SK-N-SH (cell line): ENCODE measurements around the gene CELA3A. TPM values are rescaled to one million over a fixed set of nuclear protein-coding genes. Genes with fewer than 3 reads are reported as not detected.

Experiments
- CTCF ChIA-PET: fragments of 300-600, 350-600 bp; formaldehyde crosslinking; extraction: SDS; loops from one replicate; lab custom pipeline; 2021; lab: Yijun Ruan, JAX
- POLR2A ChIA-PET: fragments of 350-600 bp; sonication (Branson Sonifier 250); formaldehyde crosslinking; extraction: SDS; loops from one replicate; lab custom pipeline; 2020; ENCODE audit warnings: antibody characterized with exemption, inconsistent platforms; lab: Yijun Ruan, JAX
- DNase-seq: peaks from one replicate; pipeline ENCODE4 v3.0.0; 2012
- H2AFZ ChIP-seq: fragments of 200-600 bp; sonication (generic); 2 replicates; pipeline ENCODE4 v1.8.1; 2016; ENCODE audit warnings: antibody characterized with exemption, mild to moderate bottlenecking, low read depth
- H3F3A ChIP-seq: fragments of 200-600 bp; sonication (generic); replicated peaks from 2 replicates; pipeline ENCODE3; 2016; ENCODE audit warnings: antibody characterized with exemption, mild to moderate bottlenecking; ENCODE audit not compliant: insufficient read depth
- H3K27ac ChIP-seq, 2 experiments: fragments of 200-500 bp in 1 of 2; fragments of 200-600 bp in 1 of 2; sonication (Bioruptor generic) in 1 of 2; sonication (generic), shearing (Covaris generic) in 1 of 2; 2 replicates each; pipeline versions ENCODE4 v1.5.1 to v1.6.1; 2014 to 2016; ENCODE audit warnings: low read depth in 2 of 2, inconsistent platforms in 1 of 2, low read length in 1 of 2, mild to moderate bottlenecking in 1 of 2, mixed read lengths in 1 of 2
- H3K27me3 ChIP-seq: fragments of 200-600 bp; sonication (generic), shearing (Covaris generic); 2 replicates; pipeline ENCODE4 v1.6.1; 2016; ENCODE audit warnings: mixed run types; ENCODE audit not compliant: insufficient read depth
- H3K36me3 ChIP-seq, 2 experiments: fragments of 200-500 bp in 1 of 2; fragments of 200-600 bp in 1 of 2; sonication (Bioruptor generic) in 1 of 2; sonication (generic) in 1 of 2; replicated peaks in 1 of 2; 2 replicates each; pipeline versions ENCODE3 to v1.5.1; 2014 to 2016; ENCODE audit warnings: low read length in 1 of 2, mild to moderate bottlenecking in 1 of 2; ENCODE audit not compliant: insufficient read depth in 2 of 2, control insufficient read depth in 1 of 2
- H3K4me1 ChIP-seq, 2 experiments: fragments of 200-500 bp in 1 of 2; fragments of 200-600 bp in 1 of 2; sonication (Bioruptor generic) in 1 of 2; sonication (generic), shearing (Covaris generic) in 1 of 2; 2 replicates each; pipeline versions ENCODE4 v1.5.1 to v1.6.1; 2014 to 2016; ENCODE audit warnings: low read depth in 1 of 2, low read length in 1 of 2, mixed run types in 1 of 2; ENCODE audit not compliant: insufficient read depth in 2 of 2, control insufficient read depth in 1 of 2
- H3K4me2 ChIP-seq: fragments of 200-600 bp; sonication (generic), shearing (Covaris generic); 2 replicates; pipeline ENCODE4 v1.6.1; 2017; ENCODE audit warnings: mixed run types
- H3K4me3 ChIP-seq, 2 experiments: fragments of 200-500 bp in 1 of 2; fragments of 200-600 bp in 1 of 2; sonication (Bioruptor generic) in 1 of 2; sonication (generic), shearing (Covaris generic) in 1 of 2; 2 replicates each; pipeline versions ENCODE4 v1.5.1 to v1.8.1; 2014 to 2016; ENCODE audit warnings: low read depth in 2 of 2, inconsistent platforms in 1 of 2, low read length in 1 of 2, mild to moderate bottlenecking in 1 of 2, mixed read lengths in 1 of 2, moderate library complexity in 1 of 2
- H3K79me2 ChIP-seq: fragments of 200-600 bp; sonication (generic); 2 replicates; pipeline ENCODE4 v1.8.1; 2017; ENCODE audit warnings: mild to moderate bottlenecking; ENCODE audit not compliant: insufficient read depth
- H3K9ac ChIP-seq: fragments of 200-600 bp; sonication (generic); 2 replicates; pipeline ENCODE4 v1.6.1; 2017; ENCODE audit warnings: mixed run types
- H3K9me2 ChIP-seq: fragments of 200-600 bp; sonication (generic); 2 replicates; pipeline ENCODE4 v1.6.1; 2017; ENCODE audit warnings: mixed run types
- H3K9me3 ChIP-seq: fragments of 200-600 bp; sonication (generic); 2 replicates; pipeline ENCODE4 v1.6.1; 2017; ENCODE audit warnings: mixed run types, mild to moderate bottlenecking, moderate library complexity
- H4K20me1 ChIP-seq: fragments of 200-600 bp; sonication (generic); 2 replicates; pipeline ENCODE4 v1.6.1; 2017; ENCODE audit warnings: mild to moderate bottlenecking, mixed run types; ENCODE audit not compliant: insufficient read depth
- FOXJ3 ChIP-seq: sonication (generic); formaldehyde crosslinking; IDR thresholded peaks from 2 replicates; pipeline ENCODE4 v1.5.1; 2020; ENCODE audit warnings: mild to moderate bottlenecking, missing genetic modification reagents
- JUND ChIP-seq: IDR thresholded peaks from 2 replicates; pipeline ENCODE4 v1.4.0; 2012
- NFIC ChIP-seq: IDR thresholded peaks from 2 replicates; pipeline ENCODE4 v1.4.0; 2012; ENCODE audit warnings: borderline replicate concordance
- TEAD4 ChIP-seq: IDR thresholded peaks from 2 replicates; pipeline ENCODE4 v1.4.0; 2012; ENCODE audit warnings: mild to moderate bottlenecking, borderline replicate concordance; ENCODE audit not compliant: insufficient read depth
- USF2 ChIP-seq: fragments of 150-350 bp; IDR thresholded peaks from 2 replicates; pipeline ENCODE4 v1.6.1; 2017; ENCODE audit warnings: antibody characterized with exemption, low read length, low read depth, borderline replicate concordance
- WGBS: methylation state at CpG from one replicate; pipeline ENCODE4 v1.1.6; 2017; ENCODE audit warnings: low lambda C conversion rate; 5-methylcytosine and 5-hydroxymethylcytosine counted together
- polyA plus RNA-seq, 3 experiments: library from polyadenylated mRNA; depleted of rRNA; stranded (reverse); fragments of >200 nt; gene quantifications; 2 replicates each; pipeline ENCODE4 v1.2.3, GENCODE V29; 2012
- TF ChIP-seq, protein P1 (sequence below): IDR thresholded peaks from 2 replicates; pipeline ENCODE4 v1.4.0; 2012; ENCODE audit warnings: low read depth, borderline replicate concordance
- TF ChIP-seq, protein P2 (sequence below): IDR thresholded peaks from 2 replicates; pipeline ENCODE4 v1.6.1; 2012; ENCODE audit warnings: mild to moderate bottlenecking, low read depth, low read length, moderate library complexity

The CELA3A gene
- polyA plus RNA-seq, 1 of the 3 experiments (the other 2 are of a cell fraction): not detected

DNA sequence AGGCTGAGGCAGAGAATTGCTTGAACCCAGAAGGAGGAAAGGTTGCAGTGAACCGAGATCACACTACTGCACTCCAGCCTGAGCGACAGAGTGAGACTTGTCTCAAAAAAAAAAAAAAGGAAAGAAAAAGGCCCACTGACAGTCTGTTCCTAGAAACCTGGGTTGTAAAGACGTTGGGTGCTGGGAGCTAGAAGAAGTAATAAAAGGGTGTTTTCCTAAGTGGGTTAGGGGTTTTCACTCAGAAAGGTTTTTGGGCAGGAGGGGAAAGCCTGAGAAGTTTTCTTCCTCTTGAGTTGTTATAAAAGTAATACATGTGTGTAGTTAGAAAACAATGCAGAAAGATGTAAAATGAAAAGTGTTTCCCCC, 25.4 kb downstream of the CELA3A start (continued):
- TF ChIP-seq, protein P1, sequence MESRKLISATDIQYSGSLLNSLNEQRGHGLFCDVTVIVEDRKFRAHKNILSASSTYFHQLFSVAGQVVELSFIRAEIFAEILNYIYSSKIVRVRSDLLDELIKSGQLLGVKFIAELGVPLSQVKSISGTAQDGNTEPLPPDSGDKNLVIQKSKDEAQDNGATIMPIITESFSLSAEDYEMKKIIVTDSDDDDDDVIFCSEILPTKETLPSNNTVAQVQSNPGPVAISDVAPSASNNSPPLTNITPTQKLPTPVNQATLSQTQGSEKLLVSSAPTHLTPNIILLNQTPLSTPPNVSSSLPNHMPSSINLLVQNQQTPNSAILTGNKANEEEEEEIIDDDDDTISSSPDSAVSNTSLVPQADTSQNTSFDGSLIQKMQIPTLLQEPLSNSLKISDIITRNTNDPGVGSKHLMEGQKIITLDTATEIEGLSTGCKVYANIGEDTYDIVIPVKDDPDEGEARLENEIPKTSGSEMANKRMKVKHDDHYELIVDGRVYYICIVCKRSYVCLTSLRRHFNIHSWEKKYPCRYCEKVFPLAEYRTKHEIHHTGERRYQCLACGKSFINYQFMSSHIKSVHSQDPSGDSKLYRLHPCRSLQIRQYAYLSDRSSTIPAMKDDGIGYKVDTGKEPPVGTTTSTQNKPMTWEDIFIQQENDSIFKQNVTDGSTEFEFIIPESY: no peak

GRCh38 chr1:22030057-22030456, 28.6 kb downstream of the CELA3A start:
- Histone ChIP-seq H3K79me2 (peaks cover 17% of the 10 kb centered on the region), H3K9ac (no peak overlapping the region), H2AFZ (no peak overlapping the region), H3K27me3 (no peaks in the 10 kb centered on the region), H3K27ac (no peak overlapping the region; a peak in 1 of 4 replicates), H4K20me1 (no peaks in the 10 kb centered on the region), H3K4me1 (peaks cover 0 to 10% of the 10 kb centered on the region in 2 experiments; a peak in 1 of 4 replicates), H3F3A (peaks cover 6% of the 10 kb centered on the region), H3K9me2 (no peaks in the 10 kb centered on the region), H3K36me3 (peaks cover 6 to 8% of the 10 kb centered on the region in 2 experiments), H3K4me3 (no peak overlapping the region), H3K4me2 (no peak overlapping the region), H3K9me3 (no peaks in the 10 kb centered on the region)
- TF ChIP-seq, protein P1: no peak
- TF ChIP-seq, protein P2, sequence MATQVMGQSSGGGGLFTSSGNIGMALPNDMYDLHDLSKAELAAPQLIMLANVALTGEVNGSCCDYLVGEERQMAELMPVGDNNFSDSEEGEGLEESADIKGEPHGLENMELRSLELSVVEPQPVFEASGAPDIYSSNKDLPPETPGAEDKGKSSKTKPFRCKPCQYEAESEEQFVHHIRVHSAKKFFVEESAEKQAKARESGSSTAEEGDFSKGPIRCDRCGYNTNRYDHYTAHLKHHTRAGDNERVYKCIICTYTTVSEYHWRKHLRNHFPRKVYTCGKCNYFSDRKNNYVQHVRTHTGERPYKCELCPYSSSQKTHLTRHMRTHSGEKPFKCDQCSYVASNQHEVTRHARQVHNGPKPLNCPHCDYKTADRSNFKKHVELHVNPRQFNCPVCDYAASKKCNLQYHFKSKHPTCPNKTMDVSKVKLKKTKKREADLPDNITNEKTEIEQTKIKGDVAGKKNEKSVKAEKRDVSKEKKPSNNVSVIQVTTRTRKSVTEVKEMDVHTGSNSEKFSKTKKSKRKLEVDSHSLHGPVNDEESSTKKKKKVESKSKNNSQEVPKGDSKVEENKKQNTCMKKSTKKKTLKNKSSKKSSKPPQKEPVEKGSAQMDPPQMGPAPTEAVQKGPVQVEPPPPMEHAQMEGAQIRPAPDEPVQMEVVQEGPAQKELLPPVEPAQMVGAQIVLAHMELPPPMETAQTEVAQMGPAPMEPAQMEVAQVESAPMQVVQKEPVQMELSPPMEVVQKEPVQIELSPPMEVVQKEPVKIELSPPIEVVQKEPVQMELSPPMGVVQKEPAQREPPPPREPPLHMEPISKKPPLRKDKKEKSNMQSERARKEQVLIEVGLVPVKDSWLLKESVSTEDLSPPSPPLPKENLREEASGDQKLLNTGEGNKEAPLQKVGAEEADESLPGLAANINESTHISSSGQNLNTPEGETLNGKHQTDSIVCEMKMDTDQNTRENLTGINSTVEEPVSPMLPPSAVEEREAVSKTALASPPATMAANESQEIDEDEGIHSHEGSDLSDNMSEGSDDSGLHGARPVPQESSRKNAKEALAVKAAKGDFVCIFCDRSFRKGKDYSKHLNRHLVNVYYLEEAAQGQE: no peak
- TF ChIP-seq FOXJ3 (no peak), TEAD4 (no peak), JUND (no peak), NFIC (no peak), USF2 (no peak)
- no peak for DNase-seq
- ChIA-PET CTCF (interaction anchor here (1.4 to 2.1 kb wide), 2 partner anchors 75 to 386 kb away, joined by 4 read pairs; no protein-coding TSS in a partner anchor), POLR2A (no interaction called here)
- 88% methylated on average over 4 of the region's 4 CpGs for WGBS
